Esophagus muscularis mucosa (tissue), 4 donors: ENCODE measurements around the gene PDGFRB. TPM values are rescaled to one million over a fixed set of nuclear protein-coding genes. Genes with fewer than 3 reads are reported as not detected.

Source experiments
- DNase-seq: peaks from one replicate; pipeline ENCODE4 v3.0.0-alpha.2; 2017; ENCODE audit errors: extremely low spot score
- H3K27ac ChIP-seq, 4 donors: fragments of 200-600 bp; sonication (generic); replicated peaks in 1 of 4; 1 replicate in 3 of 4; 2 replicates in 1 of 4; pipeline ENCODE4 v1.5.1; 2016 to 2019; ENCODE audit warnings: mild to moderate bottlenecking in 1 of 4
- H3K27me3 ChIP-seq, 4 donors: fragments of 200-600 bp; sonication (generic); one replicate each; pipeline versions ENCODE4 v1.5.1 to v1.6.0; 2016 to 2019
- H3K36me3 ChIP-seq, 4 donors: fragments of 200-600 bp; sonication (generic); one replicate each; pipeline ENCODE4 v1.5.1; 2016 to 2019
- H3K4me1 ChIP-seq, 4 donors: fragments of 200-600 bp; sonication (generic); one replicate each; pipeline ENCODE4 v1.5.1; 2016 to 2019
- H3K4me3 ChIP-seq, 4 donors: fragments of 200-600 bp; sonication (generic); 1 replicate in 2 of 4; 2 replicates in 2 of 4; pipeline ENCODE4 v1.5.1; 2016 to 2019; ENCODE audit warnings: mild to moderate bottlenecking in 4 of 4, moderate library complexity in 1 of 4
- H3K9me3 ChIP-seq, 4 donors: fragments of 200-600 bp; sonication (generic); 1 replicate in 3 of 4; 2 replicates in 1 of 4; pipeline ENCODE4 v1.5.1; 2016 to 2019
- EP300 ChIP-seq: sonication (generic); formaldehyde crosslinking; IDR thresholded peaks from one replicate; pipeline ENCODE4 v1.6.1; 2017; ENCODE audit warnings: antibody characterized with exemption
- POLR2A ChIP-seq: fragments of 450-650 bp; IDR thresholded peaks from one replicate; pipeline ENCODE4 v1.6.1; 2017; ENCODE audit warnings: antibody characterized with exemption, moderate library complexity, mild to moderate bottlenecking, low read depth
- POLR2AphosphoS5 ChIP-seq, 2 donors: sonication (generic); formaldehyde crosslinking; IDR thresholded peaks; one replicate each; pipeline ENCODE4 v1.6.1; 2017; ENCODE audit warnings: antibody characterized with exemption in 2 of 2
- WGBS: methylation state at CpG from one replicate; pipeline ENCODE4 v1.1.5; 2018; 5-methylcytosine and 5-hydroxymethylcytosine counted together
- intact Hi-C: fragments of 100-400 bp; cut with DNase I; formaldehyde crosslinking; loops from one replicate; pipeline ENCODE4 v1.15.1; 2023
- total RNA-seq, 4 donors: library from RNA; depleted of rRNA; stranded (reverse); fragments of >200 nt; gene quantifications; one replicate each; pipeline versions ENCODE4 v1.1.0 to v1.2.1, GENCODE V29; 2016
- TF ChIP-seq, protein P1 (sequence below), 3 experiments: fragments of 200-600 bp in 2 of 3; fragments of 450-650 bp in 1 of 3; sonication (generic) in 2 of 3; IDR thresholded peaks; one replicate each; pipeline ENCODE4 v1.5.1; 2017 to 2019; ENCODE audit warnings: antibody characterized with exemption in 3 of 3, mild to moderate bottlenecking in 2 of 3, moderate library complexity in 1 of 3

Gene PDGFRB
- total RNA-seq, 4 donors from 2014 or later = 83.1 to 219 (median 141) TPM

DNA sequence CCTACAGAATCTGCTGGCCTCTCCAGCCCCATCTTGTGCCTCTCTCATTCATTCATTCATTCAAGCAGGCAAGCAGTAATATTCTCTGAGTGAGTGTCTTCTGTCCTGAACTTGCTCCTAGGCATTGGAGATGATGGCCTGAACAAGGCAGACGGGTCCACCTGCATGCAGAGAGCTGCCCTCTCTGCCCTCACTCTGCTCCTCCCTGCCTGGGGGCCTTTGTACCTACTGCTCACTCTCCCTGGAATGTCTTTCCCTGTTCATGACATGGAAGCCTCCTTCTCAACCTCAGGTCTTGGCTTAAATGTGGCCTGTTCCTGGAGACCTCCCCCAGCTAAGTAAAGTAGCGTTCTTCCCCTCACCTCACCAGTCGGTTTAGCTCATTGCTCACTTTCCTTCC lies 17.5 kb upstream of the PDGFRB start:
- Histone ChIP-seq H3K27ac (no peak overlapping the region), H3K9me3 (no peaks in the 10 kb centered on the region), H3K27me3 (peaks cover 0 to 11% (median 0%) of the 10 kb centered on the region in 4 donors), H3K4me1 (peaks cover 0 to 10% (median 4%) of the 10 kb centered on the region in 4 donors), H3K4me3 (no peak overlapping the region), H3K36me3 (no peaks in the 10 kb centered on the region)
- 90% methylated on average over 3 of the region's 3 CpGs for WGBS
- no peak for DNase-seq
- TF ChIP-seq, protein P1, sequence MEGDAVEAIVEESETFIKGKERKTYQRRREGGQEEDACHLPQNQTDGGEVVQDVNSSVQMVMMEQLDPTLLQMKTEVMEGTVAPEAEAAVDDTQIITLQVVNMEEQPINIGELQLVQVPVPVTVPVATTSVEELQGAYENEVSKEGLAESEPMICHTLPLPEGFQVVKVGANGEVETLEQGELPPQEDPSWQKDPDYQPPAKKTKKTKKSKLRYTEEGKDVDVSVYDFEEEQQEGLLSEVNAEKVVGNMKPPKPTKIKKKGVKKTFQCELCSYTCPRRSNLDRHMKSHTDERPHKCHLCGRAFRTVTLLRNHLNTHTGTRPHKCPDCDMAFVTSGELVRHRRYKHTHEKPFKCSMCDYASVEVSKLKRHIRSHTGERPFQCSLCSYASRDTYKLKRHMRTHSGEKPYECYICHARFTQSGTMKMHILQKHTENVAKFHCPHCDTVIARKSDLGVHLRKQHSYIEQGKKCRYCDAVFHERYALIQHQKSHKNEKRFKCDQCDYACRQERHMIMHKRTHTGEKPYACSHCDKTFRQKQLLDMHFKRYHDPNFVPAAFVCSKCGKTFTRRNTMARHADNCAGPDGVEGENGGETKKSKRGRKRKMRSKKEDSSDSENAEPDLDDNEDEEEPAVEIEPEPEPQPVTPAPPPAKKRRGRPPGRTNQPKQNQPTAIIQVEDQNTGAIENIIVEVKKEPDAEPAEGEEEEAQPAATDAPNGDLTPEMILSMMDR (IDR thresholded peaks at IDR 0.05) = no peak
- no peak for TF ChIP-seq POLR2A
- no peak for TF ChIP-seq POLR2AphosphoS5 (IDR thresholded peaks at IDR 0.05)
- TF ChIP-seq EP300 = no peak
- intact Hi-C loops = no loop called here

DNA sequence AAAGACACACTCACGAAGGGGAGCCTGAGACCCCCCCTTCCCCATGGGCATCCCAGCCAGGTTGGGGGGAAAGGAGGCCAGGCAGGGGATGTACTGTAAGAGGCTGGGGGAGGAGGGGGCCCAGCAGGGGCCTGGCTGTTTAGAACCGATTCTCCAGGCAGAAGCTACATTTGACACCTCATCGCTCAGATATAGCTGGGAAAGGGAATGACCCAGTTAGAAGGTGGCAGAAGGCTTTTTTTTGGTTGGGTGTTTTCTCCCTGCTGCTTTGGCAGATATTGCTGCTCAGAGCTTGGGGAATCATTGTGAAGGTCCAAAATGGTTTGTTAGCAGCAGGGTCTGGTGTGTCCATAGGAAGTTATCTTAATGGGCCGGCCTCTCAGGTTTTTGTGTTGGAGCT lies 16.9 kb upstream of the PDGFRB start:
- TF ChIP-seq, protein P1 (IDR thresholded peaks at IDR 0.05) = no peak
- TF ChIP-seq POLR2AphosphoS5 (IDR thresholded peaks at IDR 0.05) (no peak), EP300 (no peak), POLR2A (no peak)
- Histone ChIP-seq H3K36me3 (no peaks in the 10 kb centered on the region), H3K4me3 (no peak overlapping the region), H3K27ac (no peak overlapping the region), H3K27me3 (peaks cover 0 to 17% (median 0%) of the 10 kb centered on the region in 4 donors), H3K4me1 (peaks cover 0 to 10% (median 4%) of the 10 kb centered on the region in 4 donors), H3K9me3 (no peaks in the 10 kb centered on the region)
- no peak for DNase-seq
- WGBS = 93% methylated on average over 4 of the region's 4 CpGs
- intact Hi-C loops = no loop called here

GRCh38 chr5:150172145-150172544 lies 16.5 kb upstream of the PDGFRB start:
- no peak for DNase-seq
- no peak for TF ChIP-seq EP300
- no peak for TF ChIP-seq POLR2A
- no peak for TF ChIP-seq POLR2AphosphoS5 (IDR thresholded peaks at IDR 0.05)
- TF ChIP-seq, protein P1 (IDR thresholded peaks at IDR 0.05) = no peak
- peaks cover 0 to 12% (median 4%) of the 10 kb centered on the region in 4 donors for H3K4me1 ChIP-seq
- no peaks in the 10 kb centered on the region for H3K9me3 ChIP-seq
- no peaks in the 10 kb centered on the region for H3K36me3 ChIP-seq
- intact Hi-C loops = no loop called here
- WGBS = 75% methylated on average over 1 of the region's 1 CpG
- peaks cover 0 to 21% (median 2%) of the 10 kb centered on the region in 4 donors for H3K27me3 ChIP-seq
- H3K4me3 ChIP-seq = no peak overlapping the region
- H3K27ac ChIP-seq = no peak overlapping the region

- TF ChIP-seq, protein P1 (IDR thresholded peaks at IDR 0.05) = no peak
- no peak for TF ChIP-seq POLR2AphosphoS5 (IDR thresholded peaks at IDR 0.05)
- no peak for TF ChIP-seq POLR2A
- TF ChIP-seq EP300 = no peak
Measured at GRCh38 chr5:150168864-150169263, 13.2 kb upstream of the PDGFRB start.

GRCh38 chr5:150167908-150168307 lies 12.3 kb upstream of the PDGFRB start:
- H3K27me3 ChIP-seq = peaks cover 0 to 31% (median 6%) of the 10 kb centered on the region in 4 donors
- no peaks in the 10 kb centered on the region for H3K9me3 ChIP-seq
- no peak for DNase-seq
- peaks cover 21 to 30% (median 26%) of the 10 kb centered on the region in 4 donors for H3K4me1 ChIP-seq
- no peak overlapping the region for H3K27ac ChIP-seq
- intact Hi-C loops = no loop called here
- no peak overlapping the region for H3K4me3 ChIP-seq
- TF ChIP-seq POLR2A (no peak), POLR2AphosphoS5 (IDR thresholded peaks at IDR 0.05) (no peak), EP300 (no peak)
- TF ChIP-seq, protein P1 (IDR thresholded peaks at IDR 0.05) = no peak
- no peaks in the 10 kb centered on the region for H3K36me3 ChIP-seq
- WGBS = 93% methylated on average over 11 of the region's 14 CpGs

More at GRCh38 chr5:150168864-150169263, 13.2 kb upstream of the PDGFRB start:
- peaks cover 13 to 21% (median 18%) of the 10 kb centered on the region in 4 donors for H3K4me1 ChIP-seq
- peaks cover 0 to 31% (median 6%) of the 10 kb centered on the region in 4 donors for H3K27me3 ChIP-seq
- 66% methylated on average over 3 of the region's 3 CpGs for WGBS
- no peaks in the 10 kb centered on the region for H3K9me3 ChIP-seq
- no peak for DNase-seq
- no peaks in the 10 kb centered on the region for H3K36me3 ChIP-seq
- H3K4me3 ChIP-seq = no peak overlapping the region
- intact Hi-C loops = no loop called here
- no peak overlapping the region for H3K27ac ChIP-seq
